HepG2 (cell line): ENCODE results near the gene SIK3. TPM values are rescaled to one million over a fixed set of nuclear protein-coding genes. Genes with fewer than 3 reads are reported as not detected.

Experiments used
- CBX5 ChIP-seq: sonication (generic); formaldehyde crosslinking; IDR thresholded peaks from 2 replicates; pipeline ENCODE4 v1.4.0; 2020; ENCODE audit warnings: missing genetic modification reagents, borderline replicate concordance
- HMGXB4 ChIP-seq, 2 experiments: sonication (generic) in 1 of 2; formaldehyde crosslinking in 1 of 2; IDR thresholded peaks; 2 replicates each; pipeline versions ENCODE4 v1.4.0 to v1.6.1; 2018 to 2020; ENCODE audit warnings: missing genetic modification reagents in 2 of 2, borderline replicate concordance in 1 of 2, low read depth in 1 of 2, mild to moderate bottlenecking in 1 of 2, missing biosample characterization in 1 of 2
- NONO ChIP-seq, 2 experiments: fragments of 450-650 bp in 1 of 2; sonication (generic) in 1 of 2; formaldehyde crosslinking in 1 of 2; IDR thresholded peaks in 1 of 2; conservative IDR thresholded peaks in 1 of 2; 2 replicates each; pipeline versions ENCODE4 v1.6.1 to v1.8.0; 2017 to 2022; ENCODE audit warnings: mild to moderate bottlenecking in 1 of 2, missing genetic modification reagents in 1 of 2, moderate library complexity in 1 of 2
- RCOR2 ChIP-seq: IDR thresholded peaks from 2 replicates; pipeline ENCODE4 v1.6.1; 2016; ENCODE audit warnings: missing biosample characterization, missing genetic modification reagents
- TEAD3 ChIP-seq: optimal IDR thresholded peaks from 2 replicates; pipeline ENCODE3; 2016; ENCODE audit warnings: borderline replicate concordance
- U2AF2 ChIP-seq: fragments of 200-400 bp; formaldehyde crosslinking; IDR thresholded peaks from 2 replicates; pipeline ENCODE4 v1.6.1; 2017; ENCODE audit warnings: low read depth, mild to moderate bottlenecking, low read length
- ZBTB21 ChIP-seq: sonication (generic); formaldehyde crosslinking; IDR thresholded peaks from 2 replicates; pipeline ENCODE4 v1.4.0; 2020; ENCODE audit warnings: missing genetic modification reagents
- ZBTB34 ChIP-seq: sonication (generic); formaldehyde crosslinking; IDR thresholded peaks from 2 replicates; pipeline ENCODE4 v1.8.0; 2022; ENCODE audit warnings: mild to moderate bottlenecking, missing genetic modification reagents
- ZFP36L1 ChIP-seq: sonication (generic); formaldehyde crosslinking; IDR thresholded peaks from 2 replicates; pipeline ENCODE4 v1.8.0; 2022; ENCODE audit warnings: mild to moderate bottlenecking, missing genetic modification reagents, moderate library complexity
- ZNF18 ChIP-seq: sonication (generic); formaldehyde crosslinking; IDR thresholded peaks from 2 replicates; pipeline ENCODE4 v1.8.0; 2022; ENCODE audit warnings: mild to moderate bottlenecking, missing genetic modification reagents; ENCODE audit not compliant: insufficient replicate concordance
- ZNF318 ChIP-seq: sonication (generic); formaldehyde crosslinking; IDR thresholded peaks from 2 replicates; pipeline ENCODE4 v1.4.0; 2020; ENCODE audit warnings: mild to moderate bottlenecking, missing genetic modification reagents
- ZNF34 ChIP-seq: sonication (generic); formaldehyde crosslinking; IDR thresholded peaks from 2 replicates; pipeline ENCODE4 v1.4.0; 2020; ENCODE audit warnings: mild to moderate bottlenecking, missing genetic modification reagents, borderline replicate concordance
- ZNF383 ChIP-seq: sonication (generic); formaldehyde crosslinking; IDR thresholded peaks from 2 replicates; pipeline ENCODE4 v1.4.0; 2020; ENCODE audit warnings: missing genetic modification reagents, mild to moderate bottlenecking, borderline replicate concordance
- ZSCAN9 ChIP-seq: IDR thresholded peaks from 2 replicates; pipeline ENCODE4 v1.6.1; 2016; ENCODE audit warnings: borderline replicate concordance
- polyA plus RNA-seq, 8 experiments: library from polyadenylated mRNA; depleted of rRNA in 3 of 8; stranded (reverse) in 7 of 8; unstranded in 1 of 8; fragments of >200 nt; fragmentation: Illumina TruSeq in 4 of 8; extraction: Trizol in 4 of 8; gene quantifications; 2 replicates each; pipeline versions ENCODE4 v1.2.1 to v1.2.3, GENCODE V29; 2011 to 2016; ENCODE audit warnings: low read depth in 4 of 8, missing spikeins in 1 of 8, mixed read lengths in 1 of 8; ENCODE audit not compliant: insufficient read depth in 1 of 8
- total RNA-seq, 5 experiments: library from RNA; depleted of rRNA; stranded (reverse); fragments of >200 nt; fragmentation: Illumina TruSeq; extraction: Trizol; gene quantifications; 2 replicates each; pipeline ENCODE4 v1.2.3, GENCODE V29; 2016; ENCODE audit warnings: low read depth in 1 of 5

The SIK3 gene
- total and polyA plus RNA-seq, 2 of the 13 experiments (the other 11 are each of a cell fraction or from before 2014, with no cell fraction given) = 5.7 to 9.8 TPM

GRCh38 chr11:116808262-116809175, 289.7 kb downstream of the SIK3 start (continued):
- TF ChIP-seq U2AF2 (no peak), ZBTB21 (CRISPR knock-in tag) (0 out of 2 replicates have a peak, but pooled peaks have one; percentile 32), RCOR2 (CRISPR knock-in tag) (peak; percentile 98), NONO (IDR thresholded peaks at IDR 0.05) (no peak), NONO (CRISPR knock-in tag; conservative IDR thresholded peaks at IDR 0.05) (no peak), ZBTB34 (CRISPR knock-in tag) (peak; percentile 81; the same call in 1 of the 2 replicates), TEAD3 (CRISPR knock-in tag) (peak; percentile 86), ZNF34 (CRISPR knock-in tag) (no peak), ZNF18 (CRISPR knock-in tag) (peak; percentile 24), ZSCAN9 (CRISPR knock-in tag) (peak; percentile 93), CBX5 (CRISPR knock-in tag) (peak; percentile 25; the same call in 1 of the 2 replicates), ZNF383 (CRISPR knock-in tag) (no peak), ZNF318 (CRISPR knock-in tag) (no peak), ZFP36L1 (CRISPR knock-in tag) (peak; percentile 31; the same call in 1 of the 2 replicates), HMGXB4 (CRISPR knock-in tag; IDR thresholded peaks at IDR 0.05; ENCODE audit: borderline replicate concordance in 1 of 2, low read depth in 1 of 2) (no peak; a peak in 1 of 4 replicates)
